Type B pancreatic cell (in vitro differentiated cells): Measurements from ENCODE around the gene PLA2G4E. TPM values are rescaled to one million over a fixed set of nuclear protein-coding genes. Genes with fewer than 3 reads are reported as not detected.

Experiments
- DNase-seq: peaks from one replicate; pipeline ENCODE4 v3.0.0; 2021; ENCODE audit warnings: mixed read lengths; ENCODE audit not compliant: unreplicated experiment; ENCODE audit errors: extremely low spot score
- H3K27ac Mint-ChIP-seq: 2 replicates; pipeline ENCODE4 v1.8.0; 2021; ENCODE audit warnings: mild to moderate bottlenecking, mixed read lengths
- H3K27me3 Mint-ChIP-seq: 2 replicates; pipeline ENCODE4 v1.8.0; 2021; ENCODE audit warnings: mixed read lengths
- H3K36me3 Mint-ChIP-seq: 2 replicates; pipeline ENCODE4 v1.8.0; 2021; ENCODE audit warnings: mixed read lengths
- H3K4me1 Mint-ChIP-seq: one replicate; pipeline ENCODE4 v1.8.0; 2021; ENCODE audit warnings: mixed read lengths; ENCODE audit not compliant: unreplicated experiment
- H3K4me3 Mint-ChIP-seq: 2 replicates; pipeline ENCODE4 v1.8.0; 2021; ENCODE audit warnings: mild to moderate bottlenecking, mixed read lengths
- H3K9me3 Mint-ChIP-seq: 2 replicates; pipeline ENCODE4 v1.8.0; 2021; ENCODE audit warnings: mixed read lengths
- CTCF ChIP-seq: fragments of 200-600 bp; sonication (generic); conservative IDR thresholded peaks from 2 replicates; pipeline ENCODE4 v1.5.0; 2021; ENCODE audit warnings: antibody characterized with exemption, mild to moderate bottlenecking
- total RNA-seq: library from RNA; stranded (reverse); gene quantifications from 2 replicates; pipeline ENCODE4 v1.2.1, GENCODE V29; 2021; ENCODE audit warnings: low replicate concordance

The PLA2G4E gene
- total RNA-seq, 1 donor from 2014 or later: not detected

- Mint-ChIP-seq H3K36me3 (no peaks in the 10 kb centered on the region), H3K27me3 (peaks cover 10% of the 10 kb centered on the region), H3K4me1 (no peaks in the 10 kb centered on the region), H3K9me3 (no peaks in the 10 kb centered on the region), H3K4me3 (no peak overlapping the region), H3K27ac (peak overlapping the region; percentile 17)
- no peak for DNase-seq
- no peak for TF ChIP-seq CTCF
These were observed 33.5 kb downstream of the PLA2G4E start for GRCh38 chr15:41987246-41987924.

- H3K4me1 Mint-ChIP-seq: peaks cover 4% of the 10 kb centered on the region
- peaks cover 10% of the 10 kb centered on the region for H3K27me3 Mint-ChIP-seq
- DNase-seq: no peak
- no peaks in the 10 kb centered on the region for H3K36me3 Mint-ChIP-seq
- no peaks in the 10 kb centered on the region for H3K9me3 Mint-ChIP-seq
- TF ChIP-seq CTCF: no peak
- H3K4me3 Mint-ChIP-seq: no peak overlapping the region
- no peak overlapping the region for H3K27ac Mint-ChIP-seq
These were observed 35.3 kb downstream of the PLA2G4E start for GRCh38 chr15:41985236-41986160.

- H3K9me3 Mint-ChIP-seq: no peaks in the 10 kb centered on the region
- peaks cover 11% of the 10 kb centered on the region for H3K4me1 Mint-ChIP-seq
- TF ChIP-seq CTCF: no peak
- no peaks in the 10 kb centered on the region for H3K36me3 Mint-ChIP-seq
- peaks cover 10% of the 10 kb centered on the region for H3K27me3 Mint-ChIP-seq
- H3K4me3 Mint-ChIP-seq: no peak overlapping the region
- no peak for DNase-seq
- no peak overlapping the region for H3K27ac Mint-ChIP-seq
These were observed 36.2 kb downstream of the PLA2G4E start for GRCh38 chr15:41984622-41985021.

- H3K4me1 Mint-ChIP-seq: peaks cover 11% of the 10 kb centered on the region
- no peak overlapping the region for H3K4me3 Mint-ChIP-seq
- TF ChIP-seq CTCF: no peak
- H3K27me3 Mint-ChIP-seq: peaks cover 10% of the 10 kb centered on the region
- peak; percentile 22 for DNase-seq
- peak overlapping the region; percentile 61 for H3K27ac Mint-ChIP-seq
- H3K36me3 Mint-ChIP-seq: no peaks in the 10 kb centered on the region
- H3K9me3 Mint-ChIP-seq: no peaks in the 10 kb centered on the region
These were observed 36.9 kb downstream of the PLA2G4E start for GRCh38 chr15:41983621-41984571.

GRCh38 chr15:41983221-41983620 is 37.6 kb downstream of the PLA2G4E start:
- H3K4me1 Mint-ChIP-seq: peaks cover 11% of the 10 kb centered on the region
- peak; percentile 43 for DNase-seq
- H3K27ac Mint-ChIP-seq: no peak overlapping the region
- no peak for TF ChIP-seq CTCF
- peaks cover 4% of the 10 kb centered on the region for H3K27me3 Mint-ChIP-seq
- no peak overlapping the region for H3K4me3 Mint-ChIP-seq
- no peaks in the 10 kb centered on the region for H3K9me3 Mint-ChIP-seq
- no peaks in the 10 kb centered on the region for H3K36me3 Mint-ChIP-seq
